ENCODE measurements around the gene CIAO1.

- TF ChIP-seq CTCF (IDR thresholded peaks at IDR 0.05) (no peak), POLR2AphosphoS5 (IDR thresholded peaks at IDR 0.05) (no peak)
These were observed 22.2 kb upstream of the CIAO1 start for GRCh38 chr2:96243843-96244242.

All from prostate gland (tissue), 2 donors.